HG02840 (cell line): ENCODE data around the gene MREG.
A peak's percentile ranks its signal among the peaks of the same experiment; 100 is the strongest.
"Not testable (repeated sequence)": the region's sequence is repeated elsewhere in the genome, so short reads cannot be mapped to it uniquely, and the experiment has no call there.

Source experiments
- ATAC-seq: cut with Tn5 transposase; IDR thresholded peaks from one replicate; pipeline ENCODE4 v1.9.1; 2021; ENCODE audit warnings: mild to moderate bottlenecking, moderate library complexity, moderate number of reproducible peaks; ENCODE audit not compliant: unreplicated experiment, low FRiP score

The MREG gene

DNA sequence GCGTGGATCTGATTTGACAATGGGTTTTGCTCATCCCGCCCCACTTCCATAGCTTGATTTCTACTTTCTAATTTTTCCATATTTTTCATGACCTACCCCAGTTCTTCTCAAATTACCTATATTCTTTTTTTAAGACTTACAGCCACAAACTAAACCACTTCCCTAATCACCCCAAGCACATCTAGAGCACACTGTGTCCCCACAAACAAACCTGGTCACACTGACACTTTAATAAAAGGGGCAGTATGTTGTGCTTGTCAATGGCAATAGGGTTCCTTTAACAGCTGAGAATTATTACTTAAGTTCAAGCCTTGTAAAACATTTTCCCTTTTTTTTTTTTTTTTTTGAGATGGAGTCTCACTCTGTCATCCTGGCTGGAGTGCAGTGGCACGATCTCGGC is 47.1 kb downstream of the MREG start:
- ATAC-seq: no peak

DNA sequence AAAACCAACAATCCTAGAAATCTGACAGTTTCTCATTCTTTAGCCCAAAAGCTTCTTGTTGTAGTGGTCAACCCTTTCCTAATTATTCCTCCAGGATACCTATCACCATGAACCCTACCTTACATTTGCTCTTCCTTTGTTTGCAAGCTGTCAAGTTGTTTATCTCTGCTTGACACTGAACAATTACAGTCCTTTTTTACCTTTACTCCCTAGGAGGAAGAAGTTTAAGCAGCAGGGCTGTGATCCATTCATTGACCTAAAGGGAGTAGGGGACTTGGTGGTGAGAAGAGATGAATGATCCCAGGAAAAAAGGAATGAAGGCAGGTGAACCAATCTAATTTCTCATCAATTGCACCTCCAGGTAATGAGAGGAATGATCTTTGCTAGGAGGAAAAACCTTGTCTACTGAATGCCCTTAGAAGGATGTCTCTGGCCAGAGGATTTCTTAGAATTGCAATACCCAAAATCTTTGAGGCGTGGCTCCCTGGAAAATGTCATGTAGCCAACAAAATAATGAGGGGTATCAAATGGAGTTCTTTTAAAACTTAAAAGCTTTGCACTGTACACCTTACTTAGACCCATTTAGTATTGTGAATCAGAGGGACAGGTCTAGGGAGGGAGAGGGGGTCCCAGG is 47.7 kb downstream of the MREG start:
- ATAC-seq: no peak

DNA sequence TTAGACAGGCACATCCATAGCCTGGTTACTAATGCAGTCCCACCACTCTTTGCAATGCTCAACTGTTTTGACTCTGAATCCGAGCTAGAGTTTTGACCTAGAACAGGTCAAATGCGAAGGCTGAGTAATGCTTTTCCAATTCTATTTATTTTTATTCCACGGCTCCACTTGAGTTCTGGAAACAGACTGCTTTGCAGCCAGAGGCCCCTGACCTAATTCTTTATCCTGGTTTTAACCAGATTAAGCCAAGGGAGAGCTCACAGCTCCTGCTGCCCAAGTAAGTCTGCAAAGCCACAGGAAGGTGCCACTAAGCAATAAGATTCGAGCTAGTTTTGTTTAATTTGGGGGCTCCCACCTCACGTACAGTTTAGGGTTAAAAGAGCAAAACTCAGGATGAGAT is 51.4 kb downstream of the MREG start:
- ATAC-seq: no peak

DNA sequence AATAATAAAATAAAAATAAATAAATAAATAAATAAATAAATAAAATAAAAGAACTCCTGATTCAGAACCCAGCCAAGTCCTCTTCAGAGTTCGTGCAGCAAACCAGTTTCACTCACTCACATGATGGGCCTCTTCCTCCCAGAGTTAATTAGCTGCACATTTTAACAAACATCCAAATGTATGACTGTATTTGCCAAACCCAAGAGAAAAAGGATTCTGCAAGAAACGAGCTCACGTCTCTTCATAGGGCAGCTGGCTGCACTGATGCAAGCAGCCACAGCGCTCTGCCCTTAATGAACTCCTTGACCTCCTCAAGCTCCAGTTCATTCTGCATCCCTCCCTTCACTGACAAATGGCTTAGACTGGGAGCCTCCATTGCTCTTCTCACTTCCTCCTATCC is 55.1 kb downstream of the MREG start:
- ATAC-seq: no peak

DNA sequence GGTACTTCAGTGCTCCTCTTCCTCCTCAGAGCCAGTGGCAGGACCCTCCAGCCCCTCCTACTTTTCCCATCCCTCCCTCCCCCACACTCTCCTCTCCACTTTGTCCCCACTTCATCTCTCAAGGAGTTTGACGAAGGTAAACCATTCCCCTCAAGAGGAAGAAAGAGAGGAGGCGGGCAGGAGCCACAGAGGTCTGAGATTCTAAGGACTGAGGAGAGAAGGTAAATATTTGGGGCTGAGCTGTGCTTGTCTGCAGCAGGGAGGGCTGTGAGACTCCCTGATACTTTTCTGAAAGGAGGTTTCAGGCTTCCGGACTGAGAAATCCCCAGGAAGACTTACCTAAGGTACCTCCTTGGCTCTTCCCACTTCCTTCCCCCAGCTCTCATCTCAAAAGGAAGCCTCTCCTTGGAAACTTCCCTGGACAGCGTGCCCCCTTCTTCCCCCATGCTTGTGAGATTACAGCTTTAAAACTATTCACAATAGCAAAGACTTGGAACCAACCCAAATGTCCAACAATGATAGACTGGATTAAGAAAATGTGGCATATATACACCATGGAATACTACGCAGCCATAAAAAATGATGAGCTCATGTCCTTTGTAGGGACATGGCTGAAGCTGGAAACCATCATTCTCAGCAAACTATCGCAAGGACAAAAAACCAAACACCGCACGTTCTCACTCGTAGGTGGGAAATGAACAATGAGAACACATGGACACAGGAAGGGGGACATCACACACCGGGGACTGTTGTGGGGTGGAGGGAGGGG is 55.8 kb downstream of the MREG start:
- not testable (repeated sequence) for ATAC-seq

DNA sequence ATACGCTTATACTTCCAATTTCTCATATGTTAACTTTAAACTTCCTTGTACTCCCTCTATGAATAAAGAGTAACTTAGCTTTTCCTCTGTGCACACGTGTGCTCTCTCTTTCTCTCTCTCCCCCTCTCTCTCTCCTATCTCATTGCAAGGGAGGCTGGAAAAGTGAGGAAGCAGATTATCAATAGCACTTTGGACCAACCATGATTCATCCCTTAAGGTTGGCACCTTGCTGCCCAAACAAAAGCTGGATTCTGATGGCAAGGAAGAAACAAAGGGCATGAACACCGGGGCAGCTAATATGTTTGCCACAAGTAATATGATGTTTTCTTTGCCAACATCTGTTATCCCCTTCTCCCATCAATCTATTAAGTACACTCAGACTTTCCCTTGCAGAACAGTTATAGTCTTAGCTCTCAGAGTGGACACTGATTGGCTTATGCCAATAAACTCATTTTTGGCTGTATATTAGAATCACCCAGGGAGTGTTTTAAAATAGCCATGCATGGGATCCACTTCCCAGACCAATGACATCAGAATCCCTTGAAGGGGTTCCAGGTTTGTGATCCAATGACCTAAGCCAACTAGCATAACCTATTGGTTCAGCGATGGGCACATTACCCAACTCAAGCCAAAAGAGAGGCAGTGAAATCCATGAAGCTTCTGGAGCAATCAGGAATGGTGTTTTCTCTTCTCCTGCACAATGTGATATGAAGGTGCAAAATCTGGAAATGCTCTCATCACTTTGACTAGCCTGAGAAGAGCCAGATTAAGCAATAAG is 60.3 kb downstream of the MREG start:
- no peak for ATAC-seq

DNA sequence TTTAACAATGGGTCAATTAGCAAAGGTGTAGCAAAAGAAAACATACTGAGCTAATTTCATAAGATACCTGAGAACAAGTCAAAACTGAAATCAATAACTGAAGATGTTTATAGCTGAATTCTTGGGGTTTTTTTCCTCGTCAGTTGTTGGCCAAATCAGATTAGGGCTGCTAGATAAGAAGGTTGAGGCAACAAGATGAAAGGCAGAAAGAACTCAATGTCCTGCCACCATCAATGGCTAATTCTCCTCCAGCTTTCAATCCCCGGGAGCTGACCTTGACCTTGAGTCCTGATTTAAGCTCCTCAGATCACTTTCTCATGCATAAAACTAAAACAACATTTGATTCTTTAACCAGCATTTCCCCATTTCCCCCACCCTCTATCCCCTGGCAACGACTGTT is 61.8 kb downstream of the MREG start:
- ATAC-seq: no peak

DNA sequence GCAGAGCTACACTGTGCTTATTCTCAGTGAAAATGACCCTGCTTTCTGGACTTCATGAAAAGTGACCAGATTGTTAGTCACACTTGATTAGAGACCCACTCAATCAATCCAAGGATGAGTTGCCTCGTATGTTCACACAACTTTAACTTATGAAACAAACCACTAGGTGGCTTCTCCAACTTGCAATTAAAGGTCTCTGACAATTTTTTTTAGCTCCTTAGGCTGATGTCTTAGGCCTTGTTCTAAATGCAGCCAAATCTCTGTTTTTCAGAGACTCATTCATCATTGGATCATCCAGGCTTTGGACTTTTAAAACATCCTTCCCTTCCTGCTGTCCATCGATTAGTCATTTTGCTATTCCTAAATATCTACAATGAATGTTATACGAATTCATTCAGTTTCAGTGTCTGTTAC is 63.4 kb downstream of the MREG start:
- peak; percentile 80 for ATAC-seq

DNA sequence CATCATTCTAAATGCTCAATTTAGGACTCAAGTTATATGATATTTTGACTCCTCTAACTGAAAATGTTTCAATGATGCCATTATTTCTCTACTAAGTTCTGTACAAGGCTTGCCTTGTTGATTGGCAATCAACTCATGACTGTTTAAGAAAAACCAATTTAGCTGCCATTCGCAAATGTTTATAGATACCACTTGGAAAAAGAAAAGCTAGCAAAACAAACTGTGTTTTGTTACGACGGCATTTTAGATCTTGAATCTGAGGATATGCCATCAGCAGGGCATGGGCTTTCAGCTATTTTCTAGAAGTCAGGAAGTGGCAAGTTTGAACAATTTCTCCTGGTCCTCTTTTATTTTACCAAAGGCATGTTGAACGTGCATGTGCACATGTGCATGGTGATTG is 65.3 kb downstream of the MREG start:
- ATAC-seq: no peak

DNA sequence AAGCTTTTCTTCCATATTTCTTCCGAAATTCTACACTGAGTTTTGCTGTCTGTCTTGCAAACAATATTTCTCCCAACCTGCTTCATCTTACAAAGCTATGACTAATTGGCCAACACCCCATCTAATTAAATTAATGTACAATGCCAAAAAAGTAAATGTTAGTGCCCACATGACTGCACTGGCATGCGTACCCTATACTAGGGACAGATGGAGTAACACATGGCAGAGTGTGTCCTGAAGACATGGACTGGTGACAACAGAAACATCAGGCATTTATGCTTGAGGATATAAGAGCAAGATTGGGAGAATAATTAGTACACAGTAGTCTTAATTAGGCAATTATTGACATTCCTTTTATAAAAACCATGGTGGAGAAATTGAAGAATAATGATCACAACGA is 66.8 kb downstream of the MREG start:
- ATAC-seq: no peak

DNA sequence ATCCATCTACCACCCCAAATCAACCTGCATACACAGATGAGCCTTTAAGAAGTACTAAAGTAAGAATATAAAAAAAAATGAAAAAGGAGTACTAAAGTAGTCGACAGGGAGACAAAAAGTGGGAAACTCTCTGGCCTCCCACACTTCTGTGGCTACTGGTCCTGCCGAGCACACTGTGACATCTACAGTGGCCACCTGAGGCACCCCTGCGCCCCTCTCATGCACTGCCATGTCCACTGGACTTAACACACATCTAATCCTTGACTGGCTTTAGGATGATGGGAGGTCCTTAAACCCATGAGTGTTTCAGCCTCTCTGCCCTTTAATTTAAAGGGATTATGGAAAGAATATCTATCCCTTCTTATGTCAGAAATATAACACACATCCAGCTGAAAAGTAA is 71.2 kb downstream of the MREG start:
- no peak for ATAC-seq

DNA sequence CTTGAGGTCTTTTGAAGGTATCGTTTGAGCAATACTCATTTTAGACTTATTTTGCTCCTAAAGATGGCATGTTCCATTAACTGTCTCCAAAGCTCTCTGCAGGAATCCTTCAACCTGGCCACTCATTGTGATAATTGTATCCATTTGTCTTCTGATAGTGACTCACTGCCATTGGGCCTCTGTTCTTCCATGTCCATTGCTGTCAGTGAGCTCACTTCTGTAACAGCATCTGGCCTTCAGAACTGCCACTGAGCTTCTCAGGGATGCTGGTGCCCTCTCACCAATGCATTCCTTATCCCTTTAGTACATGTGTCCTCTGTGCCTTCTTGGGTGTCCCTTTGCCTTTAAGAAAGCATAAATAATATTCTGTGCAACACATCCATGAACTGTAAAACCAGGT is 71.6 kb downstream of the MREG start:
- ATAC-seq: no peak

DNA sequence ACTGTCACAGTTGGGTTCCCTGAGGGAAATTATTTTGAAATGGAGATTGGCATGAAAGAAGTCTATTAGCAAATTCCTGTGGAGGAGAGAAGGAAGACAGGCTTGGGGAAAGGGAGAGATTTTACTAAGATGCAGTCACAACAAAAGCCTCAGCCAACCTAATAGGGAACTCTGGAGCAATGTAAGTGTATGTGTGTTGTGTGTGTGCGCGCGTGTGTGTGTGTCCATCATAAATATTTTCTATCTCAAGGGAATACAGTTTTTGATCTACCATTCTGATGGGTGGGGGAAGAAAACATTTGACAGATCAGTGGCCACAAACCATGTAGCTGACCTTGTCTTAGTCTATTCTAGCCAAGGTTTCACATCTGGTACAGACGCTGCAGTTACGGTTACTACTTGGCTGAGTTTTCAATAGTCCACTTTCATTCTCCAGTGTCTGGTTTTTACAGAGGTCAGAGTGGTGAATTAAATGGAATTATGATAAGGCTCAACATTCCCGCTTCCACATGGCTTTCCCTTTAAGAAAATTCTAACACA is 72.6 kb downstream of the MREG start:
- no peak for ATAC-seq

DNA sequence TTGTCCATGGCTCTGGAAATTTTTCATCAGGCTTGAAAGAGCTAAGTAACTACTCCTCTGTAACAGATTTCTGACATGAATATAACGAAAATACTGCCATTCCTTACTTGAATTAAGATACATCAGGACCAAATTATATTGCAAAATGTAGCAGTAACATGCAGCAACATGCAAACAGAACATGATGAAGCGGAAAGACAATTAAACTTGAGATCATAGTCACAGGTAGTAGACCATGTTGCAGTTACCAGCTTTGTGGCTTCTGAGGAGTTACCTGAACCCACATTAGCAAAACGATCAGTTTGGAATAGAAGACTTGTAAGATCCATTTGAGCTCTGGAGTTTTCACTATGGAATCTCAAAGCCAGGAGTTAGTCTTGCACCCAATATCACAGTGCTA is 76.2 kb downstream of the MREG start:
- ATAC-seq: no peak

DNA sequence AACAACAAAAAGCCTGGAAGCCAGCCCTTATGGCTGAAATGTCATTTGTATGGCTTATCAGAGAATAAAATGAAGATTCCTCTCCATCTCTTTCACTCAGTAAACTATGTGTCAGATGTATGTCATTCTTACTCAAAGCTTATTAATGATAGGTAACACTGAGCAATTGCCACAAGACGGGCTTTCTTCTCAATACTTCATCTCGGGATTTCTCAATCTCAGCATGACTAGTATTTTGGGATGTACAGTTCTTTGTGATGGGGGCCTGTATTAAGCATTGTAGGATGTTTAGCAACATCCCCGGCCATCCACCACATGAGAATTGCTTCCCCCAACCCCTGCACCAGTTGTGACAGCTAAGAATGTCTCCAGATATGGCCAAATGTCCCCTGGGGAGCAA is 80.2 kb downstream of the MREG start:
- no peak for ATAC-seq

DNA sequence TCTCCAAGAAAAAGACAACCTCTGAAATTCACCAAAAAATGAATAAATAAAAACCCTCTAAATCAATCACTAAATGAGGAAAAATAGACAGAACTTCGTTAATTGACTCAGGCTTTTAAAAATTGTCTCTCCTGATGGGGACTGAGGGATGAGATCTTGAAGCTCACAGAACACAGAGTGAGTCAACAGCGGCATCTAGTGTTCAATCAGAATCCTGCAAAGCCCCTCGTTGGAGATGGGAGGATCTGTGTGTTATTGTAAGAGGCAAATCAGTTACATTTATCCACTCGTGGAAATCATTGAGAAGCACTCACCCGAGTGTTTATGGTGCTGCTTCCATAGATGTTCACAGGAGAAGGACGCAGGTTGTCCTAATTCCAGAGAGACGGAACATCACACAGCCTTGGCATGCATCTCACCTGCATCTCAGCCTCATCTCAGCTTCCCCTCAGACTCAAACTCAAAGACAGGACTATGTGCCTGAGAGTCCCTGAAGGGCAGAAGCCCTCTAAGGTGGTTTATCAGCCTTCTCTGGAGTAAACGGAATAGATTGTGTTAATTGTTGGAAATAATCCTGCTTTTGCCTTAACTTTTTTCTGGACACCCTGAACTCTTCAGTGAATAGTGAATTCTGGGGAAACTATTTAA is 82.0 kb downstream of the MREG start:
- ATAC-seq: peak; percentile 81

DNA sequence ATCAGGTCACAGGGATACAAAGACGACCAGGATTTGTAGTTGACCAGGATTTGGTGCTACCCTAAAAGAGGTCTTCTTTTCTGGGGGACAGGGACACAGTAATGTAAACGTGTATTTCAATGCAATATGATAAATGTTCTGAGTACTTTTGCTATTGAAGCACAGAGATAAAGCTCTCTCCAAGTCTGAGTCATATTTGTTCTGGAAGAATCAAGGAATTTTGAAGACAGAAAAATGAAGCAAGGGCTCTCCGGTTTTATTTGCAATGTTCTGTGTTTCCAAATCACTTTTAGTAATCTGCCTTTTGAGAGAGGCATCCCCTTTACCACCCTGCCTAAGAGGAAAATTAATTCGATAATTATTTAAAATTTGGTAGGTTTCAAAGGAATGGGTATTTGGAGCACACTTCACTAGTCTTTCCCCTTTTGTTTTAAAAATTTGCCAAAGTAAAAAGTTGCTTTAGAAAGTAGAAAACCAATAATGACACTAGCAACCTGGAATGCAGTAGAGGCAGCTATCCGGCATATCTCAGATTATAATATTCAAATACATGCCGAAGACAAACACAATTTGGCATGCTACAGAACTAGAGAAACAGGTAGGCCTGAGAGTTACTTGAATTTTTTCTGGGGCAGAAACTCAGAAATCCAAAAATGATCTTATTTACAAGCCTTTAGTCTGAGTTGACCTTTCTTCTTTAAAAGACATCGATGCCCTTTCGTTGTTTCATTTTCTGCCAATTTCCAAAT is 82.7 kb downstream of the MREG start:
- no peak for ATAC-seq

DNA sequence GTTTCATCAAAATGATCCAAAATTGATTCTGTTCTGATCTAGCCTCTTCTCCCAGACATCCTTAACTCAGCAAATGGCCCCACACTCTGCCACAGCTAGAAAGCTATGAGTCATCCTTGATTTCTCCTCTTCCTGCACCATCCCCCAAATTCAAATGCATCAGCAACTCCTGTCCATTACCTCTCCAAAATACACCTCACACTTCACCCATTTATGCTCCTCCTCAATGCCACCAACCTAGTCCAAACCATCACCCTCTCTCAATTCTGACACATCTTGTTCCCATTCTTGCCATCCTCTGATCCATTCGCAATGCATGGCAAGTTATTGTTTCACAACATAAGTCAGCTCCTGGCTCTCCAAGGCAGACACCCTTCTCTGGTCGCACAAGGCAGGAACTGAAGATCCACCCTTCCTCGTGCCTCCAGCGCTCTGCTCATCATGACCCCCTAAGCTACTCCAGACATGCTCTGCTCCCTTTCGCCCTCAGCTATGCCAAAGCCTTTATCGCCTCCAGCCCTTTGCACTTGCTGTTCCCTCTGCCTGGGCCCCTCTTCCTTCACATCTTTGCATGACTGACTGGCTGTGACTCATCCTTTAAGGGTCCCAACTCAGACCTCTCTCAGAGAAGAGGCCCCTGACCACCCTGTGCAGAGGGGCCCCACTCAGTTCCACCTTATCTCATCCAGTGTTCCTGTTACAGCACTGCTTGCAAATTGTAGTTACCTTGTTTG is 83.6 kb downstream of the MREG start:
- no peak for ATAC-seq

DNA sequence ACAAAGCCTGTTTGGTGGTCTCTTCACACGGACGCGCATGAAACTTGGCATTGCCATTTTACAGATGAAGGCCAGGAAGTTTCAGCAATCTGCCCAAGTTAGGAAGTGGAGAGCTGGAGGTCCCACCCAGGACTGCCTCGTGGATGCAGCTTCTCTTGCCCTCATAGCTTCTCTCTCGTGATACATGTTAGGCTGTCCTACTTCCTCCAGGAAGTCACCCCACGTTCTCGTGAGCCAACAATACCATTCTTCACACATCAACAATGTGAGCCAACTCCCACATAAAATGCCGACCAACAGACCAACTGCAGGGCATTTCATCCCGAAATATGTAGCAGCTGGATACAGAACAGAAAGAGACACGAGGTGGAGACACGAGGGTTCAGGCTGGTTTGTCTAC is 85.3 kb downstream of the MREG start:
- ATAC-seq: no peak
